ENCODE measurements around the gene PRKCH. TPM values are rescaled to one million over a fixed set of nuclear protein-coding genes. Genes with fewer than 3 reads are reported as not detected.

Gene PRKCH
- total and polyA plus RNA-seq, 2 donors (not counting 3 experiments of a cell fraction or from before 2014, with no cell fraction given), result 97.7 to 103 TPM

- Histone ChIP-seq H3K9me3 (replicated peaks; ENCODE audit: control insufficient read depth, insufficient read depth, low read length) (no peaks in the 10 kb centered on the region), H2AFZ (ENCODE audit: low read depth, low read length) (no peak overlapping the region), H3K27ac (ENCODE audit: insufficient read depth, low read depth, low read length) (peak overlapping the region; percentile 58), H4K20me1 (replicated peaks; ENCODE audit: control insufficient read depth, extremely low read depth, insufficient read depth, low read length) (no peaks in the 10 kb centered on the region), H3K36me3 (ENCODE audit: control insufficient read depth in 2 of 2, extremely low read depth in 1 of 2, insufficient read depth in 2 of 2, low read length in 2 of 2) (no peaks in the 10 kb centered on the region), H3K4me1 (ENCODE audit: control insufficient read depth, extremely low read depth, insufficient read depth, low read length) (peaks cover 50% of the 10 kb centered on the region), H3K27me3 (ENCODE audit: control insufficient read depth in 2 of 2, insufficient read depth in 2 of 2, low read length in 2 of 2) (no peaks in the 10 kb centered on the region), H3K9ac (replicated peaks; ENCODE audit: extremely low read depth, insufficient read depth, low read length) (no peak overlapping the region), H3K9me1 (replicated peaks; ENCODE audit: control insufficient read depth, extremely low read depth, insufficient read depth, low read length) (no peaks in the 10 kb centered on the region), H3K79me2 (ENCODE audit: control insufficient read depth, insufficient read depth, low read length) (peaks cover 64% of the 10 kb centered on the region), H3K4me2 (ENCODE audit: insufficient read depth, low read length) (peak overlapping the region; percentile 46), H3K4me3 (replicated peaks in 1 of 3; ENCODE audit: insufficient read depth in 1 of 3, low read depth in 1 of 3, low read length in 3 of 3) (no peak overlapping the region)
- CTCF ChIA-PET, result interaction anchor here (1.1 to 1.9 kb wide), 4 partner anchors 11 to 120 kb away, joined by 3 to 5 read pairs (median 4); no protein-coding TSS in a partner anchor
- POLR2A ChIA-PET, result no interaction called here
- FAIRE-seq (no peak), DNase-seq (ENCODE audit: low read depth, low spot score) (peak; percentile 19)
- intact Hi-C loops (cut with micrococcal nuclease), result no loop called here
- BruUV-seq (replicated peaks), result no TSS peak
- TF ChIP-seq CTCF (IDR thresholded peaks at IDR 0.05; ENCODE audit: extremely low read depth in 1 of 2, insufficient read depth in 1 of 2, low read depth in 1 of 2, low read length in 2 of 2) (no peak), POLR2A (IDR thresholded peaks at IDR 0.05; ENCODE audit: low read depth, low read length) (no peak), MYC (IDR thresholded peaks at IDR 0.05; ENCODE audit: low read depth, low read length) (no peak), GATA2 (IDR thresholded peaks at IDR 0.05; ENCODE audit: insufficient read depth, insufficient read length, low read depth, low read length) (no peak), JUN (IDR thresholded peaks at IDR 0.05; ENCODE audit: borderline replicate concordance, insufficient read depth, insufficient read length, low read depth) (no peak)
- dilution Hi-C loops (cut with MboI; ENCODE audit: extremely low pct_ligation_motif_present, low sequenced_read_pairs), result no loop called here
Measured at GRCh38 chr14:61417141-61417540, 95.8 kb downstream of the PRKCH start.

- H3K36me3 ChIP-seq (ENCODE audit: control insufficient read depth in 2 of 2, extremely low read depth in 1 of 2, insufficient read depth in 2 of 2, low read length in 2 of 2), result no peaks in the 10 kb centered on the region
- DNase-seq (ENCODE audit: low read depth, low spot score) (peak; percentile 65), FAIRE-seq (peak; percentile 66)
- dilution Hi-C loops (cut with MboI; ENCODE audit: extremely low pct_ligation_motif_present, low sequenced_read_pairs) (no loop called here), intact Hi-C loops (cut with micrococcal nuclease) (loop anchor here (1.0 to 2.0 kb wide), 4 partner anchors 15 to 97 kb away; partner anchors contain the start of gene PRKCH)
- no peaks in the 10 kb centered on the region for H3K9me3 ChIP-seq (replicated peaks; ENCODE audit: control insufficient read depth, insufficient read depth, low read length)
- no peaks in the 10 kb centered on the region for H3K27me3 ChIP-seq (ENCODE audit: control insufficient read depth in 2 of 2, insufficient read depth in 2 of 2, low read length in 2 of 2)
- no peaks in the 10 kb centered on the region for H4K20me1 ChIP-seq (replicated peaks; ENCODE audit: control insufficient read depth, extremely low read depth, insufficient read depth, low read length)
- TF ChIP-seq JUN (IDR thresholded peaks at IDR 0.05; ENCODE audit: borderline replicate concordance, insufficient read depth, insufficient read length, low read depth), result peak; percentile 13
- no peak for TF ChIP-seq POLR2AphosphoS5 (IDR thresholded peaks at IDR 0.05; ENCODE audit: insufficient read depth, low read depth, low read length)
- TF ChIP-seq POLR2A (IDR thresholded peaks at IDR 0.05; ENCODE audit: low read depth, low read length), result no peak
- no peaks in the 10 kb centered on the region for H3K9me1 ChIP-seq (replicated peaks; ENCODE audit: control insufficient read depth, extremely low read depth, insufficient read depth, low read length)
- BruUV-seq (replicated peaks), result no TSS peak
- H2AFZ ChIP-seq (ENCODE audit: low read depth, low read length), result no peak overlapping the region
- CTCF ChIA-PET, result interaction anchor here (1.1 to 1.9 kb wide), 3 partner anchors 21 to 121 kb away, joined by 4 to 5 read pairs (median 5); no protein-coding TSS in a partner anchor
- H3K27ac ChIP-seq (ENCODE audit: insufficient read depth, low read depth, low read length), result peak overlapping the region; percentile 58
- POLR2A ChIA-PET, result no interaction called here
- H3K4me2 ChIP-seq (ENCODE audit: insufficient read depth, low read length), result peak overlapping the region; percentile 52
- no peak overlapping the region for H3K9ac ChIP-seq (replicated peaks; ENCODE audit: extremely low read depth, insufficient read depth, low read length)
- H3K4me1 ChIP-seq (ENCODE audit: control insufficient read depth, extremely low read depth, insufficient read depth, low read length), result peaks cover 50% of the 10 kb centered on the region
- H3K79me2 ChIP-seq (ENCODE audit: control insufficient read depth, insufficient read depth, low read length), result peaks cover 64% of the 10 kb centered on the region
- no peak overlapping the region for H3K4me3 ChIP-seq (replicated peaks in 1 of 3; ENCODE audit: insufficient read depth in 1 of 3, low read depth in 1 of 3, low read length in 3 of 3)
Measured at GRCh38 chr14:61417883-61418455, 96.6 kb downstream of the PRKCH start.
